ENCODE results near the gene NUMB. TPM values are rescaled to one million over a fixed set of nuclear protein-coding genes. Genes with fewer than 3 reads are reported as not detected.

Gene NUMB
- total RNA-seq, 4 donors from 2014 or later, result 27.7 to 52.8 (median 34.2) TPM

- no peaks in the 10 kb centered on the region for H3K9me3 ChIP-seq
- H3K36me3 ChIP-seq, result no peaks in the 10 kb centered on the region
- no peak for DNase-seq
- intact Hi-C loops (cut with DNase I), result loop anchor here (10.0 kb wide), 1 partner anchor 294 kb away; no protein-coding TSS in a partner anchor
- H3K27me3 ChIP-seq, result no peaks in the 10 kb centered on the region
- TF ChIP-seq CTCF (IDR thresholded peaks at IDR 0.05), result no peak
- no peak for TF ChIP-seq POLR2A (IDR thresholded peaks at IDR 0.05)
- H3K4me1 ChIP-seq, result peaks cover 0 to 13% (median 7%) of the 10 kb centered on the region in 3 donors
- H3K4me3 ChIP-seq, result no peak overlapping the region
- WGBS, 2 donors, result 85 to 88% methylated on average over 15 of the region's 15 CpGs
- no peak overlapping the region for H3K27ac ChIP-seq
These were observed 20.3 kb upstream of the NUMB start for GRCh38 chr14:73478684-73479083.

- no peak for TF ChIP-seq POLR2A (IDR thresholded peaks at IDR 0.05)
- no peak for TF ChIP-seq CTCF (IDR thresholded peaks at IDR 0.05)
- intact Hi-C loops (cut with DNase I), result loop anchor here (10.0 kb wide), 1 partner anchor 293 kb away; no protein-coding TSS in a partner anchor
These were observed 19.4 kb upstream of the NUMB start for GRCh38 chr14:73477618-73478266.

GRCh38 chr14:73476451-73476931, 18.1 kb upstream of the NUMB start:
- Histone ChIP-seq H3K4me3 (no peak overlapping the region), H3K4me1 (peaks cover 0 to 13% (median 7%) of the 10 kb centered on the region in 3 donors), H3K9me3 (no peaks in the 10 kb centered on the region), H3K27ac (no peak overlapping the region), H3K27me3 (no peaks in the 10 kb centered on the region), H3K36me3 (no peaks in the 10 kb centered on the region)
- intact Hi-C loops (cut with DNase I), result loop anchor here (10.0 kb wide), 1 partner anchor 292 kb away; no protein-coding TSS in a partner anchor
- 67 to 76% methylated on average over 3 of the region's 3 CpGs for WGBS, 2 donors
- TF ChIP-seq CTCF (IDR thresholded peaks at IDR 0.05) (no peak), POLR2A (IDR thresholded peaks at IDR 0.05) (no peak)
- DNase-seq, result no peak

More at GRCh38 chr14:73477618-73478266, 19.4 kb upstream of the NUMB start:
- Histone ChIP-seq H3K27ac (no peak overlapping the region), H3K27me3 (no peaks in the 10 kb centered on the region), H3K36me3 (no peaks in the 10 kb centered on the region), H3K4me3 (no peak overlapping the region), H3K4me1 (peaks cover 0 to 13% (median 7%) of the 10 kb centered on the region in 3 donors), H3K9me3 (no peaks in the 10 kb centered on the region)
- no peak for DNase-seq
- 25 to 43% methylated on average over 5 to 6 of the region's 6 CpGs for WGBS, 2 donors

GRCh38 chr14:73474952-73475351, 16.6 kb upstream of the NUMB start:
- 54 to 66% methylated on average over 4 of the region's 4 CpGs for WGBS, 2 donors
- intact Hi-C loops (cut with DNase I), result loop anchor here (5.0 to 10.0 kb wide), 2 partner anchors 178 to 290 kb away; no protein-coding TSS in a partner anchor
- Histone ChIP-seq H3K4me1 (peaks cover 0 to 13% (median 7%) of the 10 kb centered on the region in 3 donors), H3K27ac (no peak overlapping the region), H3K4me3 (no peak overlapping the region), H3K36me3 (no peaks in the 10 kb centered on the region), H3K27me3 (no peaks in the 10 kb centered on the region), H3K9me3 (no peaks in the 10 kb centered on the region)
- no peak for DNase-seq
- TF ChIP-seq CTCF (IDR thresholded peaks at IDR 0.05) (no peak), POLR2A (IDR thresholded peaks at IDR 0.05) (no peak)
